Transverse colon (tissue), 4 donors: ENCODE data around the gene TEK. TPM values are rescaled to one million over a fixed set of nuclear protein-coding genes. Genes with fewer than 3 reads are reported as not detected.

Experiments used
- DNase-seq: peaks from one replicate; pipeline ENCODE4 v3.0.0-alpha.2; 2019
- H3K27ac ChIP-seq, 4 donors: fragments of 200-600 bp; sonication (generic); 2 replicates each; pipeline ENCODE4 v1.5.1; 2016 to 2018; ENCODE audit warnings: inconsistent platforms in 4 of 4
- H3K27me3 ChIP-seq: fragments of 200-600 bp; sonication (generic); 2 replicates; pipeline ENCODE4 v1.5.1; 2017; ENCODE audit warnings: inconsistent platforms
- H3K36me3 ChIP-seq, 4 donors: fragments of 200-600 bp; sonication (generic); 2 replicates each; pipeline ENCODE4 v1.5.1; 2017 to 2019; ENCODE audit warnings: inconsistent platforms in 4 of 4
- H3K4me1 ChIP-seq, 4 donors: fragments of 200-600 bp; sonication (generic); 2 replicates each; pipeline ENCODE4 v1.5.1; 2017 to 2020; ENCODE audit warnings: inconsistent platforms in 4 of 4
- H3K4me3 ChIP-seq, 4 donors: fragments of 200-600 bp; sonication (generic); 1 replicate in 1 of 4; 2 replicates in 3 of 4; pipeline versions ENCODE4 v1.5.1 to v1.6.1; 2017 to 2019; ENCODE audit warnings: inconsistent platforms in 4 of 4
- H3K9me3 ChIP-seq, 2 donors: fragments of 200-600 bp; sonication (generic); 2 replicates each; pipeline ENCODE4 v1.5.1; 2017 to 2019; ENCODE audit warnings: inconsistent platforms in 2 of 2
- CTCF ChIP-seq, 5 experiments: fragments of 200-600 bp in 3 of 5; fragments of 450-650 bp in 2 of 5; sonication (generic) in 3 of 5; IDR thresholded peaks; 1 replicate in 2 of 5; 2 replicates in 3 of 5; pipeline ENCODE4 v1.5.1; 2016 to 2017; ENCODE audit warnings: antibody characterized with exemption in 5 of 5, inconsistent platforms in 3 of 5, mild to moderate bottlenecking in 2 of 5, moderate library complexity in 1 of 5
- EP300 ChIP-seq: sonication (generic); formaldehyde crosslinking; IDR thresholded peaks from one replicate; pipeline ENCODE4 v1.6.1; 2017; ENCODE audit warnings: antibody characterized with exemption, low read depth
- POLR2A ChIP-seq: fragments of 450-650 bp; IDR thresholded peaks from one replicate; pipeline ENCODE4 v1.6.1; 2016; ENCODE audit warnings: antibody characterized with exemption, mild to moderate bottlenecking, moderate library complexity
- POLR2AphosphoS5 ChIP-seq, 3 donors: sonication (generic); formaldehyde crosslinking; IDR thresholded peaks; one replicate each; pipeline ENCODE4 v1.6.1; 2016; ENCODE audit warnings: antibody characterized with exemption in 3 of 3
- WGBS, 2 donors: methylation state at CpG; one replicate each; pipeline ENCODE4 v1.1.5; 2018; ENCODE audit warnings: low coverage in 1 of 2; 5-methylcytosine and 5-hydroxymethylcytosine counted together
- in situ Hi-C, 4 donors: fragments of 200-750 bp; cut with MboI; loops; one replicate each; pipeline versions ENCODE4 v1.15.0 to v1.15.1; 2017; ENCODE audit warnings: low sequenced_read_pairs in 3 of 4, low pct_ligation_motif_present in 1 of 4, low pct_unique_long_range_greater_than_20kb in 1 of 4
- intact Hi-C: fragments of 100-400 bp; cut with DNase I; formaldehyde crosslinking; loops from one replicate; pipeline ENCODE4 v1.15.1; 2023; ENCODE audit warnings: low total_unique reads
- total RNA-seq, 4 donors: library from RNA; depleted of rRNA; stranded (reverse); fragments of >200 nt; gene quantifications; one replicate each; pipeline ENCODE4 v1.1.0, GENCODE V29; 2016

TEK gene
- total RNA-seq, 4 donors from 2014 or later = 1.5 to 4.0 (median 3.0) TPM

DNA sequence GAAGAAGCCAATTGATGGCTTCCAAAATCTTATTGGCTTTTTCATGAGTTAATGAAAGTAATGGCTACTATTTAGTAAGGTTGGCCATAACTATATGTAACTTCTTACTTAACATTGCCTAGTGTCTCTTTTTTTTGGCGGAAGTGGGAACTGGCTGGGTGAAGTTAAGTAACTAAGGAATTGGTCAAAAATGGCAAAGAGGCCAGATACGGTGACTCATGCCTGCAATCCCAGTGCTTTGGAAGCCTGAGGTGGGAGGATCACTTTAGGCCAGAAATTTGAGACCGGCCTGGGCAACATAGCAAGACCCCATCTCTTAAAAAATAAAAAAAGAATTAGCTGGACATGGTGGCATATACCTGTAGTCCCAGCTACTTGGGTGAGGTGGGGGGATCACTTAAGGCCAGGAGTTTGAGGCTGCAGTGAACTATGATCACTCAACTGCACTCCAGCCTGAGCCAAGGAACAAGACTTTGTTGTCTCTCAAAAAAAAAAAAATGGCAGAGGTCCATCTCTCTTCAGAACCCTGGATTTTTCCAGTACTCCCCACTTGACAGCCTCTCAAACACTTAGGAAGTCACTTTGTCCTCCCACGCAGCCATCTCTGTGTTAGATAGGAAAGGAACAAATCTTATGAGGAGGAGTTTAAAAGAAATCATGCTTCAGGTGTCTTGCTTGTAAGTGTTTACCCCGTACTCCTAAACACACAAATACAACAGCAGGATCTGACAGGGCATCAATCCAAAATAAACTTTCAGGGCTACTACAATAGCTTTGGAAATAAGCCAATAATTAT, 75.7 kb downstream of the TEK start:
- Histone ChIP-seq H3K36me3 (no peaks in the 10 kb centered on the region), H3K9me3 (no peaks in the 10 kb centered on the region), H3K27ac (no peak overlapping the region), H3K4me1 (peaks cover 0 to 15% (median 10%) of the 10 kb centered on the region in 4 donors), H3K4me3 (no peak overlapping the region), H3K27me3 (no peaks in the 10 kb centered on the region)
- in situ Hi-C loops = no loop called here
- intact Hi-C loops = no loop called here
- WGBS, 2 donors = 79 to 83% methylated on average over 5 of the region's 5 CpGs
- DNase-seq = no peak
- no peak for TF ChIP-seq POLR2AphosphoS5 (IDR thresholded peaks at IDR 0.05)
- no peak for TF ChIP-seq POLR2A
- no peak for TF ChIP-seq CTCF (IDR thresholded peaks at IDR 0.05)
- no peak for TF ChIP-seq EP300

DNA sequence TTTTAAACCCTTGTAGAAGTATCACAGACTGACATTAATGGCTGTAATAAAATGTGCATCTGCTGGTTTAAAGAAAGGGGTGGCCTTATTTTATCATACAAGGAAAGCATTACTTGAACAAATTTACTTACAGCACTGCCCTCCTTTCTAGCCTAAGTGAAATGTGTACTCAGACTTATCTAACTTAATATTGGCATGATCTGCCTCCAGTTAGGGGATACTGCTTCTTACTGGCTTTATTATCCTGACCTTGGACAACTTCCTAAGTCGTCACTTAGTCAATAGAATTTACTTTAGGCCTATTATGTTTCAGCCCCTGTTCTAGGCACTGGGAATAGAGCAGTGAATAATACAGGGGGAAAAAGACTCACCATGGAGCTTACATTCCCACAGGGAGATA, 79.4 kb downstream of the TEK start:
- Histone ChIP-seq H3K4me3 (no peak overlapping the region), H3K9me3 (no peaks in the 10 kb centered on the region), H3K4me1 (peaks cover 0 to 2% (median 0%) of the 10 kb centered on the region in 4 donors), H3K27ac (no peak overlapping the region), H3K27me3 (no peaks in the 10 kb centered on the region), H3K36me3 (no peaks in the 10 kb centered on the region)
- 43 to 71% methylated on average over 1 of the region's 1 CpG for WGBS, 2 donors
- no peak for DNase-seq
- in situ Hi-C loops = no loop called here
- TF ChIP-seq POLR2AphosphoS5 (IDR thresholded peaks at IDR 0.05) (no peak), CTCF (IDR thresholded peaks at IDR 0.05) (no peak), POLR2A (no peak), EP300 (no peak)
- intact Hi-C loops = no loop called here

DNA sequence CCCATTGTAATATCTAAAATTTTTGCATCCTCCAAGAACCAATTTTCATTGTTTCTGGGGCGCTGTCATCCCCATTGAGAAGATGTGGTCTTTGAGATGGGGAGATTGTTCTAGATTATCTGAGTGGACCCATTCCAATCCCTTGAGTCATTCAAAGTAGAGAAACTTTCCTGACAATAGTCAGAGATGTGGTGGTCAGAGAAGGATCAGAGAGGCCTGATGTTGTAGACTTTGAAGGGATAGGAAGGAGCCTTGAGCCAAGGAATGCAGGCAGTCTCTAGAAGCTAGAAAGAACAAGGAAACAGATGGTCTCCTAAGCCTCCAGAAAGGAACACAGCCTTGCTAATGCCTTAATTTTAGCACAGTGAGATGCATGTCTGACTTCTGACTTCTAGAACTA, 80.4 kb downstream of the TEK start:
- WGBS, 2 donors = 100% methylated on average over 1 of the region's 1 CpG; no CpG with 5 or more reads in 1 of the 2 donors
- Histone ChIP-seq H3K9me3 (no peaks in the 10 kb centered on the region), H3K4me1 (peaks cover 0 to 10% (median 0%) of the 10 kb centered on the region in 4 donors), H3K27ac (no peak overlapping the region), H3K27me3 (no peaks in the 10 kb centered on the region), H3K4me3 (no peak overlapping the region), H3K36me3 (no peaks in the 10 kb centered on the region)
- intact Hi-C loops = no loop called here
- in situ Hi-C loops = no loop called here
- no peak for TF ChIP-seq POLR2AphosphoS5 (IDR thresholded peaks at IDR 0.05)
- no peak for TF ChIP-seq EP300
- no peak for TF ChIP-seq POLR2A
- TF ChIP-seq CTCF (IDR thresholded peaks at IDR 0.05) = no peak
- DNase-seq = no peak

- Histone ChIP-seq H3K9me3 (no peaks in the 10 kb centered on the region), H3K27ac (peak overlapping the region in 2 of 4 donors; percentile 9 to 30), H3K27me3 (no peaks in the 10 kb centered on the region), H3K4me1 (peaks cover 0 to 18% (median 2%) of the 10 kb centered on the region in 4 donors), H3K4me3 (no peak overlapping the region), H3K36me3 (no peaks in the 10 kb centered on the region)
- intact Hi-C loops (loop anchor here (10.0 kb wide), 1 partner anchor 372 kb away; no protein-coding TSS in a partner anchor), in situ Hi-C loops (no loop called here)
- 64 to 85% methylated on average over 3 to 10 of the region's 10 CpGs for WGBS, 2 donors
- DNase-seq = no peak
- TF ChIP-seq CTCF (IDR thresholded peaks at IDR 0.05) (no peak), EP300 (no peak), POLR2A (no peak), POLR2AphosphoS5 (IDR thresholded peaks at IDR 0.05) (no peak)
These were observed 83.4 kb downstream of the TEK start for GRCh38 chr9:27192291-27192960.
